GM19023 (cell line): ENCODE measurements around the gene FAM221A.
A peak's percentile ranks its signal among the peaks of the same experiment; 100 is the strongest.
"Not testable (repeated sequence)": the region's sequence is repeated elsewhere in the genome, so short reads cannot be mapped to it uniquely, and the experiment has no call there.

ENCODE experiments used
- ATAC-seq: cut with Tn5 transposase; IDR thresholded peaks from one replicate; pipeline ENCODE4 v1.9.1; 2021; ENCODE audit warnings: mild to moderate bottlenecking, moderate library complexity; ENCODE audit not compliant: unreplicated experiment

FAM221A gene, protein sequence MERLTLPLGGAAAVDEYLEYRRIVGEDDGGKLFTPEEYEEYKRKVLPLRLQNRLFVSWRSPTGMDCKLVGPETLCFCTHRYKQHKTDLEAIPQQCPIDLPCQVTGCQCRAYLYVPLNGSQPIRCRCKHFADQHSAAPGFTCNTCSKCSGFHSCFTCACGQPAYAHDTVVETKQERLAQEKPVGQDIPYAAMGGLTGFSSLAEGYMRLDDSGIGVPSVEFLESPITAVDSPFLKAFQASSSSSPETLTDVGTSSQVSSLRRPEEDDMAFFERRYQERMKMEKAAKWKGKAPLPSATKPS

DNA sequence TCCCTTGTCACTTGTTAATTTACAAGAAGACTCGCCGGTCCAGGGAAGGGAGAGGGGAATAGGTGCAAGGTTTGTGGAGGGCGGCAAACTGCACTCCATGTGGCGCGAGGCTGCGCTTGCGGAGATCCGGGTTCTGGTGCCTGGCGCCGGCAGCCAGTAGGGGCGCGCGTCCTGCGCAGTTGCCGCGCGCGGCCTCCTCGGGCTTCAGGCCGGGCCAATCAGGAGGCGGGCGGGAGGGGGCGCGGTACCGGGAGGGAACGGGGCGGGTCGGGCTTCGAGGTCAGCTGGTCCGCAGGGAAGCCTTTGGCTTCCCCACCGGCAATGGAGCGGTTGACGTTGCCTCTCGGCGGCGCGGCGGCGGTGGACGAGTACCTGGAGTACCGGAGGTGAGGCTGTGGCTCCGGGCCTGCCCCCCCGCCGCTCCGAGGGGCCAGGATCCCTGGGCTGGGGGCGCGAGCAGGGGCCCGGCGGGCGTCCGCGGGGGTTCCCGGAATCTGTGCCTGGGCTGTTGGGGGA lies at the start of gene FAM221A:
FAM221A (plus strand) TSS at position 302 of the 516 bp plus-strand sequence; CDS start at position 322, 20 bp downstream.
- peak; percentile 98 for ATAC-seq

DNA sequence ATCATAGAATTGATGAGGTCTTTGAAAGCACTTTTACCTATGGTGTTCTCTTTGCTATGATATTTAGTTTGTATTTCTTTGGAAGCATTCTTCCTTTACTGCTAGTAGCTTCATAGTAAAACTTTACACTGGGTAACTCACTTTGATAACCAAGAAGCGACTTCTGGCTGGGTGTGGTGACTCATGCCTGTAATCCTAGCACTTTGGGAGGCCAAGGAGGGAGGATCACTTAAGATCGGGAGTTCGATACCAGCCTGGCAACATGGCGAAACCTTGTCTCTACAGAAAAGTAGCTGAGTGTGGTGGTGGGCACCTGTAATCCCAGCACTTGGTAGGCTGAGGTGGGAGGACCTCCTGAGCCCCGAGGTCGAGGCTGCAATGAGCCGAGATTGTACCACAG lies 46.6 kb upstream of the FAM221A start:
- ATAC-seq: no peak

DNA sequence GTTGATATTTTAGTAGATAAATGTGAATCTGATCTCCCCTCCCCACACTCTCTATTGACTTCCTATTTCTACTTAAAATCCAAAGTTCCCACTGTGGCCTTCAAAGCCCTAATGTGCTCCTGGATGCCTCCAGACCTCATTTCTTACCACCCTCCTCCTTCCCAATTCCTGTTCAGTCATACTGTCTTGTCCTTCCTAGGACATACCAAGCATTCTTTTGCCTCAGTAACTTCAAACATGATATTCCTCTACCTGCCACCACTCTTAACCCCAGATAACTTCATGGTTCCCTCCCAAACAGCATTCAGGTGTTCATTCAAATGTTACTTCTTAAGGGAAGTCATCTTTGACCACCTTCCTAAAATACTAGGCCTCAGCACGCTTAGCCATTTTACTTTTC lies 34.2 kb upstream of the FAM221A start:
- ATAC-seq: no peak

DNA sequence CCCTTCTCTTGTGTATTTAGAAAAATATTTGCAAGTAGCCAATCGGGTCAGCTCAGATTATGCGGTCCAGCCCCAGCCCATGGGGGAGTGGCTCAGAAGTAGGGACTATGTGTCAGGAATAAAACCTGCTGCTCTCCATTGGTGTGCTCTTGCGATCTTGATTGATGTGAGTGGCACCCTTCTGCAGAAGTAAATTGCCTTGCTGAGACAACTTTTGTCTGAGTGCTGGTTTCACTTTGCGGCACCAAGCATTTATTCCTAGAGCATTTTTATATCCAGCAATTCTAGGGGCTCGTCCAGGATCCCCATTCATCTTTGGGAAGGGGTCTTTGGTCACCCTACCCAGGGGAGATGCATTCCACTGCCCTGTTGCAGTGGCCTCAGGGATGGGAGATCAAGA lies 26.1 kb upstream of the FAM221A start:
- no peak for ATAC-seq

DNA sequence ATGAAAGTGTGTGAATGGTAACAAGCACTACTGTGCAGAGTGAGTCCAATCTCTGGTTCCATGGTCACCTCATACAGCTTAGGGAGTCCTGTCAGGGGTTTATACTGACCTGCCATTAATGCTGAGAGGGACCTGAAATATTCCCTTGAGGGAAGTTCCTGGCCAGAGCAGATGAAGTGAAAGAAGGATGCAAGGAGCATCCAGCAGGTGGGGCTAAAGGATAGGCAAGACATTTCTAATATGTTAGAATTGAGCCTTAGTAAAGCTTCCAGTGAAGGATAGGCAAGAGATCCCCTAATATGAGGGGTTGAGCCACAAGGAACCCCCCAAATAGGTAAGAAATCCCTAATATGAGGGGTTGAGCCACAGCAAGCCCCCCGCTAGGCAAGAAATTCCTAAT lies 25.5 kb upstream of the FAM221A start:
- no peak for ATAC-seq

DNA sequence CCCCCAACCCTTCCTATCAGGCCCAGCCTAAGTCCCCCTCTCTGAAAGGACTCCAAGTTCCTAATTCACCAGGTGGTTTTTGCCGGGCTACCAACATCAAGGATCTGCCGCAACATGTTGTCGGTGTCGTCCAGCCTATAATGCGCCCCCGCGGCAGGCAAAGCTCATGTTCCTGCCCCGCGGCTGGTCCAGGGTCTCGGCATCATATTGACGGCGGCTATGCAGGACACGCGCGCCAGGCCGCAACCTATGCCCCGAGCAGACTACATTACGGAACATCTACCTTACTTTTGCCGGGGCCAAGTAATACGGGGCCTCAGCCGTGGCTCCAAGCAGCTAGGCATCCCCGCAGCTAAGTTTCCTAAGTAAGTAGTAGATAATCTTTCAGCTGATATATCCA lies 24.6 kb upstream of the FAM221A start:
- no peak for ATAC-seq

DNA sequence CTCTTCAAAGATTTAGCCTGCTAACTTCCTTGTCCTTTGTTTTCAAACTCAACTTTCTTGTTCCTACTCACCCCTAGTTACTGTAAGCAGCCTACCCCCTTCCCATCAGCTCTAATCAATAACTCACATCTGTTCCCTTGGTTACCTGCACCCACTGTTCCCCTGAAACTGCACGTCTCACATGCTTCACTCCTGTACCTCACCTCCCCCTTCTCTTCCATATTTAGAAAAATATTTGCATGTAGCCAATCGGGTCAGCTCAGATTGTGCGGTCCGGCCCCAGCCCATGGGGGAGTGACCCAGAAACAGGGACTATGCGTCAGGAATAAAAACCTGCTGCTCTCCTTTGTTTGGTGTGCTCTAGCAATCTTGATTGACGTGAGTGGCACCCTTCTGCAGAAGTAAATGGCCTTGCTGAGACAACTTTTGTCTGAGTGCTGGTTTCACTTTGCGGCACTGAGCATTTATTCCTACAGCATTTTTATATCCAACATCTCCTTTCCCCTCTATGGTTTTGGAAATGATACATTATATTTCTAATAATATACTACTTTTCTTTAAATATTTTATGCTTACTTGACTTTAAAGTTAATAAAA lies 21.1 kb upstream of the FAM221A start:
- no peak for ATAC-seq

DNA sequence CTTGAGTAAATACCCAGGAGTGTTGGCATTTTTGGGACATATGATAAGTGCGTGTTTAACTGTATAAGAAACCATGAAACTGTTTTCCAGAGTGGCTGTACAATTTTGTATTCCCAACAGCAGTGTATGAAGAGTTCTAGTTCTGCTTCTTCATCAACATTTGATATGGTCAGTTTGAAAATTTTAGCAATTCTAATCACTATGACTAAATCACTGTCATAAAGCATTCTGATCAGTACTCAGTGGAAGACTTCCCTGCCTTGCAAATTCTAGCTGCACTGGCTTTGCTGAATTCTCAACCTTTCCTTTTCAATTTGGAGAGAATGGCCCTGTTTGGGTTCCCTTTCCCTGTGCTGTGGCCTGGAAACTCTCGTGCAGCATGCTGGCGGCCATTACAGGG lies 18.6 kb upstream of the FAM221A start:
- ATAC-seq: no peak

DNA sequence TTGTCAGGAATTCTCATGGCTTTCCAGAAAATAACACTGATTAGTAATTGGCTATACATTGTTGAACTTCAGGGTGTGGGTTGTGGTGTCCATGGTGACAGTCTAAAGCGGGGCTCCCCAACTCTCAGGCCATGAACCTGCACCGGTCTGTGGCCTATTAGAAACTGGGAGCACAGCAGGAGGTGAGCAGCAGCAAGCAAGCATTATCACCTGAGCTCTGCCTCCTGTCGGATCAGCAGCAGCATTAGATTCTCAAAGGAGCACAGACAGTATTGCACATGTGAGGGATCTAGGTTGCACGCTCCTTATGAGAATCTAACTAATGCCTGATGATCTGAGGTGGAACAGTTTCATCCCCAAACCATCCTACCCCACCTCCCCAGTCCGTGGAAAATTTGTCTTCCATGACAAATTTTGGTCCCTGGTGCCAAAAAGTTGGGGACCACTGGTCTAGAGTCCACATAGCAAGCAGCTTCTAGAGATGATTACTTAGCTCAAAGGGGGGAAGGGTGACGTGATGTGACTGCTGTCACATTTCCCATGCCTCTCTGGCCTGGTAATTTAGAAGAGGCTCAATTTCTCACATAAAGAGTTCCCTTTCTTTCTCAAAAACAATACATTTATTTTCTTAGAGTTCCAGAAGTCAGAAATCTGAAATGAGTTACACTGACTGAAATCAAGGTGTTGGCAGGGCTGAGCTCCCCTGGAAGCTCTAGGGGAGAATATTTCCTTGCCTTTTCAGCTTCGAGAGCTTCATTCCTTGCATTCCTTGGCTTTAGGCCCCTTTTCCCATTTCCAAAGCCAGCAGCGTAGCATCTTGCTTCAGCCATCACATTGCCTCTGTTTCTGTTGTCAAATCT lies 17.6 kb upstream of the FAM221A start:
- ATAC-seq: no peak

DNA sequence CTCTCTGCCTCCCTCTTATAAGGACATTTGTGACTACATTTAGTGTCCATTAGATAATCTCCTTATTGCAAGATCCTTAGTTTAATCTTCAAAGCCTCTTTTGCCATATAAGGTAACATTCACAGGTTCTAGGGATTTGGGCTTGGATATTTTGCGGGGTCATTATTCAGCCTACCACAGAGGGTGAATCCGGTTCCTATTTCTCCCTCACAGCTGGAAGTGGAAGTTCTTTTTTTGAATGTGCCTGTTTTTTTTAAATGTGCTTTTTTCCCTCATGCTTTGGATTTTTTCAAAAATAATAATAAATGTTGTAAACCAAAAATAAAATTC lies 17.1 kb upstream of the FAM221A start:
- no peak for ATAC-seq

DNA sequence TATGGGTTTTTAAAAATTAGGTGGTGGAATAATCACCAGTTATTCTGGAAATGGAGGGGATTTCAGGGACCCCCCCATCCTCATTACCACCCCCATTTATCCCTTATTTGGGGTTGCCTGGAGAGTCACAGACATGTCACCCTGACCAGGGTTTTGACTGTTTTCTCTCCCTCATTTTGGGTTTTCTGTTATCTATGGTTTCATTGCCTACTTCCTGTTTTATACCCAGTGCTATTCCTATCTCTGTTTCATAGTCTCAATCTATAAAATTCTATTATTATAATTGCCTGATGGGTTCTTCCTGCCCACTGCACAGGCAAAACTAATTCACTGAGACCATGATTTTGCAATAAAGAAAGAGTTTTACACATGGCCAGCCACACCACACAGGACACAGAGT lies 15.9 kb upstream of the FAM221A start:
- ATAC-seq: no peak

DNA sequence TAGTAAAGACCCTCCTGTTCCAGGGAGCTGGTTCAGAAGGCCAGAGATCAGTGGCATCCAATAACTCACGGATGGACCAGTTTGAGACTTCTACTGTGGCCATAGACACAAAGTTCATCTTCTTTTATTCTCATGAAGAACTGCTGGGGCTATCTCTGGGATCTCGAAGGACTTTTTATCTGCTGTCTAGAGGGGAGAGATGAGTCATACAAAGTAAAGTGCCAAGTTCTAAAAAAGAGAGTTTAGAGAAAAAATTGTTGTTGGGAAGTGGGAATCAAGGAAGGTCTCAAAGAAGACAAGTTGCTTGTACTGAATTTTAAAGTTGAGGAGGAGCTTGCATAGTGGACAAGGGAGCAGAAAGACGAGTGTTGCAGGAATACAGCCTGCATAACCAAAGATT lies 8.0 kb upstream of the FAM221A start:
- no peak for ATAC-seq

DNA sequence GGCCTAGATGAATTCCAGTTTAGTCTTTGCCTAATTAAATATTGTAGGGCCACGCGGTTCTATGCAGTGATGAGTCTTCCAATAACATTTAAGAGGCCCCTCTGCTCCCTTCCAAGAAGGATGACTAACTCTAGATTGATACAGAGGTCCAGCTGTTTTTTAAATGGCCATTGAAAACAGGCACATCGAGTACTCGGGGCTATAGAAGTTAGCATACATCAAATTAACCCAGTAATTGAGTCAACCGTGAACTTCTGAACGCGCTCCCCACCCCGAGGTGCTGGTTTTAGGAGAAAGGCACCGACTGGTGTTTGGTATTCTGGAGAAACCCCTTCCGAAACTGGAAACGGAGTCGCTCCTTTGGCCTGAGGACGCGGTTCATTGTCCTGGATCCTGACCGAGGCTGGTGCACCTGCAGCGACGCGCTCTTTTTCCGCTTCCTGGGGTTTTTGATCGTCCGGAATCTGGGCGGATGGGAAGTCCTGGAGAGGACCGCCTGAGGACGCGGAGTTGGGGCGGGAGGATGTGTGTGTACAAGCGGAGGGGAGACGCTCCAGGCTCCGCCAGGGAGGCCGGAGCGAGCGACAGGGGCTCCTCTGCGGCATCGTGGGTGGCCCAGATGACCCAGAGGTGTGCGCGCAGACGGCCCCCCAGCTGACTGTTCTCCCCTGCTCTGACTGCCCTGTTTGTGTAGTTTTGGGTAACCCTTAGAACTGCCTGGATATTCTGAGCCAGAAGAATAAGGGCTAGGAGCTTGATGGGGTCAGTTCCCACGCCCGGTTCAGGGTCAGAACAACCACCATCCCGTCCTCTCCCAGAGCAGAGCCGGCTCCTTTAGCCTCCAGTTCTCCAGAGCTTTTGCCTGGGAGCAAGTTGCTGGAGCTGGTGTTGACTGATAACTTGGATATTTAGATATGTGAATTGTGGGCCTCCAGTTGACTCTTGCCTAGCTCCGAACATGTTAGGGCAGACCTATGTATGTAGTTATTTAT lies 711 bp downstream of the FAM221A start:
- ATAC-seq: peak; percentile 29

DNA sequence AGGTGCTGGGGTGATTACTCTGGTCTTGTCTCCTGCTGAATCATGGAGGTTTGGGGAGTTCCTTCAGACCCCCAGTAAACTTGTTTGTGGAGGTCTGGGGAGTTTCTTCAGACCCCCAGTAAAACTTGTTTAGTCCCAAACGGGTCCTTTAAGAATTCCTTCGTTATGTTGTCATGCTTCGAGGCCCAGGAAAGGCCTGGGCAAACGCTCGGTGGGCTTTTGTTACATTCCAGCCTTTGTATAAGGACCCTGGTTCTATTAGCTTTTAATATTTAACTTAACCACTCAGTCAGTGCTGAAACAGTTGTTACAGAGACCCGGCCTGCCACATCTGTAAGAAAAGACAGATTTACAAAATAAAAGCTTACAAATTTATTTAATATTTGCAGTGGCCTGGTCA lies 4.0 kb downstream of the FAM221A start:
- not testable (repeated sequence) for ATAC-seq

DNA sequence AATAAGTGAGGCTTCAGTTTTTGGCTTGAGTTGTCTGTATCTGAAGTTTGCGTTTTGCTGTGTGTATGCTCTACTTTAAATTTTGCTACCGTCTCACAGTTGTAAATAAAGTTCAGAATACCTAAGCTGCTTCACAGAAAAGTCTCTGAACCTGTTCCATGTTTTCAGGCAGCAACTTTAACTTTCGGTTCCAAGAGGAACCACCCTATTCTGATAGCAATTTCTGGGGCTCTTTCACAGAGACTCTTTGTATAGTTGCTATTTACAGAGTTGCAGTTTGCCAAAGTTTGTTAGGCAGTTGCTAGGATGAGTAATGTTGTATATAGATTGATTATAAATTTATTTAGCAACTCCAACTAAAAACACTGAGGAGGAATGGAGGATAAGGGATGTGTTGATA lies 5.7 kb downstream of the FAM221A start:
- no peak for ATAC-seq

DNA sequence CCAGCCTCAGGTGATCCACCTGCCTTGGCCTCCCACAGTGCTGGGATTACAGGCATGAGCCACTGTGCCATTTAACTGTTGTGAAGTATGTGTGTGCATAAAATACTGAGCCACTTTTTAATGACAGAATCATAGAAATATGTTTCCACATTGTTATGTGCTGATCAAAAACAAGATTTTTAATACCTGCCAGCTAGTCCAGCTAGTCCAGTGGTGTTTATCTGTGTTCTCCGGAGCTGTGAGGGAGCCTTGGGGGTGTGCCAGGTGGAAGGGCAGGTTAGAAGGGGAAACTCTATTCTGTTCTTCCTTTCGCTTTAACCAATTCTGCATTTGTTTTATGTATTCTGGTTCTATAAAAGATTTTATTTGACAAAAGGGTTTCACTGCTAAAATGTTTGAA lies 7.0 kb downstream of the FAM221A start:
- ATAC-seq: no peak

DNA sequence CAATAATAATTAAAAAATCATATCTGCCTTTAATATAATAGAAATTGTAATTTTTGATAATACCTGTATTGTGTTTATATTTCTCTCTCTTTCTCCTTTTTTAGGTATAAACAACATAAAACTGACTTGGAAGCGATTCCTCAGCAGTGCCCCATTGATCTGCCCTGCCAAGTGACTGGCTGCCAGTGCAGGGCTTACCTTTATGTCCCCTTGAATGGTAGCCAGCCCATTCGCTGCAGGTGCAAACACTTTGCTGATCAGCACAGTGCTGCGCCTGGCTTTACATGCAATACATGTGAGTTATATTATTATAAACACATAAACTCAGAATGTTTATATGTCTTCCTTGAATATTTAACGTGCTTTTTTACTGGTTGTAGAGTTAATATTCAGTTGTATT lies 9.2 kb downstream of the FAM221A start:
- no peak for ATAC-seq

DNA sequence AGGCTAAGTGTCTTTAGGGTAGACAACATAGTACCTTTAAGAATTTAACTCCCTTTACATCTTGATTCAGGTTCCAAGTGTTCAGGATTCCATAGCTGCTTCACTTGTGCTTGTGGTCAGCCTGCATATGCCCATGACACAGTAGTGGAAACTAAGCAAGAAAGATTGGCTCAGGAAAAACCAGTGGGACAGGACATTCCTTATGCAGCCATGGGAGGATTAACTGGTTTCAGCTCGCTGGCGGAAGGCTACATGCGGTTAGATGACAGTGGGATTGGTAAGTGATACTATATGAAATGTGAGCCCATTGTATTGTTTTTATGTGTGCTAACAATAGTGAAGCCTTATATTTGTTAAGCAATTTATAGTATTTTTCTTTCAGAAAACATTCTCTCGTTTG lies 11.3 kb downstream of the FAM221A start:
- ATAC-seq: no peak

DNA sequence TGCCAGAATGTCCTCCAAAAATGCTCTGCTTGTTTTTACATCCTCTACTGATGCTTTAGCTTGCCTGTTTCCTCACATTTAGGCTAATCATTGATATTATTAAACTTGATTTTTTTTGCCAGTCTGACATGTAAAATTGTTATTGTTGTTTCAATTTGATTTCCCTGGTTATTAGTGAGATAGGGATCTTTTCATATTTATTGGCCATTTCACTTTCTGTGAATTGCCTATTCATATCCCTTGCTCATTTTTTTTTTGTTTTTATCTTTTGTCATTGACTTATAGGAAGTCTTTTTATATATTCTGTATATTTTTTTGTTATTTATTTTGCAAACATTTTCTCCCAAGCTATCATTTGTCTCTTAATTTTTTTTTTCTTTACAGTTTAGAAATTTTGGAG lies 13.2 kb downstream of the FAM221A start:
- ATAC-seq: no peak

DNA sequence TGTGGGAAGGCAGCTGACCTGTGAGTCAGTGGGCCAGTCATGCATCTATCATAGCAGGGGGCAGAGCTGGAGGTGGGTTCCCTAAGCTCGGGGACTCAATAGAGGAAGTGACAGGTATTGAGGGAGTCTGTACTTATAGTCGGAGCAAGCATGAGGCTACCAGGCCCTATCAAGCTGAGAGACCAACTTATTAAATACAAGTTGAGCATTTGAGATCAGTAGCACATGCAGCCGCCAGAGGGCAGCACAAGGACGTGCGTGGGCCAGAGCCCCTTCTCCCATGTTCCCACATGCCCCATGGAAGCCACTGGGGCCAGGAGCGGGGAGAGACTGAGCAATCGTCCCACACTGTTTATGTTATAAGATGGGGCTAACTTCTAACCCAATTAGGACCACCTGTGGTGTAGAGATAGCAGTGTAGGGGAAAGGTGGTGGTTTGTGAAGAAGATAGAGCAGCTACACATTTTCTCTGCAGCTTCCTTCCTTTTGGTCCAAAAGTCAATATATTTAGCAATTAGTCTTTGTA lies 17.0 kb downstream of the FAM221A start:
- peak; percentile 63 for ATAC-seq
